H9 (cell line): ENCODE data around the gene KLHL33. TPM values are rescaled to one million over a fixed set of nuclear protein-coding genes. Genes with fewer than 3 reads are reported as not detected.

Experiments
- DNase-seq: peaks from one replicate; pipeline ENCODE4 v3.0.0-alpha.2; 2017
- H2AFZ ChIP-seq: one replicate; pipeline ENCODE4 v1.6.1; 2013; ENCODE audit warnings: mild to moderate bottlenecking, low read length, control low read depth, moderate library complexity
- H2AK5ac ChIP-seq: 2 replicates; pipeline ENCODE4 v1.6.1; 2013; ENCODE audit warnings: low read length, control low read depth, mixed read lengths; ENCODE audit not compliant: insufficient read length
- H2BK120ac ChIP-seq: one replicate; pipeline ENCODE4 v1.6.1; 2013; ENCODE audit warnings: low read depth, mild to moderate bottlenecking, low read length, control low read depth, inconsistent platforms; ENCODE audit not compliant: poor library complexity, severe bottlenecking
- H2BK12ac ChIP-seq: 2 replicates; pipeline ENCODE4 v1.6.1; 2013; ENCODE audit warnings: low read length, control low read depth, mixed read lengths, low read depth; ENCODE audit not compliant: insufficient read length
- H2BK15ac ChIP-seq: 2 replicates; pipeline ENCODE4 v1.6.1; 2013; ENCODE audit warnings: low read depth, low read length, control low read depth
- H2BK20ac ChIP-seq: one replicate; pipeline ENCODE4 v1.6.1; 2013; ENCODE audit warnings: low read depth, mild to moderate bottlenecking, low read length, control low read depth, inconsistent platforms; ENCODE audit not compliant: poor library complexity, severe bottlenecking
- H2BK5ac ChIP-seq: 2 replicates; pipeline ENCODE4 v1.6.1; 2013; ENCODE audit warnings: low read length, control low read depth, mixed read lengths; ENCODE audit not compliant: insufficient read length
- H3K14ac ChIP-seq: 2 replicates; pipeline ENCODE4 v1.6.1; 2013; ENCODE audit warnings: low read length, control low read depth; ENCODE audit not compliant: insufficient read depth
- H3K18ac ChIP-seq: 2 replicates; pipeline ENCODE4 v1.6.1; 2013; ENCODE audit warnings: low read depth, mild to moderate bottlenecking, mixed read lengths, low read length, control low read depth; ENCODE audit not compliant: insufficient read length
- H3K23ac ChIP-seq: 2 replicates; pipeline ENCODE4 v1.6.1; 2013; ENCODE audit warnings: low read length, control low read depth, mixed read lengths, low read depth; ENCODE audit not compliant: insufficient read length
- H3K23me2 ChIP-seq: 2 replicates; pipeline ENCODE4 v1.6.1; 2013; ENCODE audit warnings: low read depth, mild to moderate bottlenecking, mixed read lengths, low read length, control low read depth; ENCODE audit not compliant: insufficient read length, poor library complexity, severe bottlenecking
- H3K27ac ChIP-seq: 2 replicates; pipeline ENCODE4 v1.5.1; 2013; ENCODE audit warnings: low read length, control low read depth, mixed read lengths, low read depth; ENCODE audit not compliant: insufficient read length
- H3K27me3 ChIP-seq: 2 replicates; pipeline ENCODE4 v1.6.1; 2013; ENCODE audit warnings: low read length, control low read depth, inconsistent platforms; ENCODE audit not compliant: insufficient read depth
- H3K4ac ChIP-seq: 2 replicates; pipeline ENCODE4 v1.6.1; 2013; ENCODE audit warnings: low read depth, mild to moderate bottlenecking, control low read depth, inconsistent platforms, low read length, moderate library complexity
- H3K4me1 ChIP-seq: 2 replicates; pipeline ENCODE4 v1.6.1; 2013; ENCODE audit warnings: low read length, control low read depth, inconsistent platforms; ENCODE audit not compliant: insufficient read depth
- H3K4me2 ChIP-seq: 2 replicates; pipeline ENCODE4 v1.6.1; 2013; ENCODE audit warnings: low read length, control low read depth, mixed read lengths; ENCODE audit not compliant: insufficient read length, insufficient read depth
- H3K56ac ChIP-seq: 2 replicates; pipeline ENCODE4 v1.6.1; 2013; ENCODE audit warnings: low read depth, mild to moderate bottlenecking, mixed read lengths, low read length, control low read depth; ENCODE audit not compliant: insufficient read length
- H3K79me1 ChIP-seq: 2 replicates; pipeline ENCODE4 v1.6.1; 2013; ENCODE audit warnings: low read depth, mild to moderate bottlenecking, moderate library complexity, low read length, control low read depth, inconsistent platforms; ENCODE audit not compliant: insufficient read depth, poor library complexity, severe bottlenecking
- H3K79me2 ChIP-seq: 2 replicates; pipeline ENCODE4 v1.6.1; 2013; ENCODE audit warnings: low read length, control low read depth, inconsistent platforms; ENCODE audit not compliant: insufficient read depth
- H3K9ac ChIP-seq: 2 replicates; pipeline ENCODE4 v1.6.1; 2013; ENCODE audit warnings: low read length, control low read depth, mixed read lengths; ENCODE audit not compliant: insufficient read length; ENCODE audit errors: extremely low read depth
- H3K9me3 ChIP-seq: one replicate; pipeline ENCODE4 v1.6.1; 2013; ENCODE audit warnings: low read depth, low read length, inconsistent platforms; ENCODE audit not compliant: control insufficient read depth
- H3T11ph ChIP-seq: one replicate; pipeline ENCODE4 v1.6.1; 2013; ENCODE audit warnings: mild to moderate bottlenecking, low read length, control low read depth, inconsistent platforms
- H4K20me1 ChIP-seq: one replicate; pipeline ENCODE4 v1.6.1; 2013; ENCODE audit not compliant: control insufficient read depth, insufficient read length, insufficient read depth
- H4K5ac ChIP-seq: 2 replicates; pipeline ENCODE4 v1.6.1; 2013; ENCODE audit warnings: low read depth, mild to moderate bottlenecking, mixed read lengths, low read length, control low read depth; ENCODE audit not compliant: insufficient read length
- H4K8ac ChIP-seq: replicated peaks from 2 replicates; pipeline ENCODE4 v1.6.1; 2013; ENCODE audit warnings: low read length, control low read depth, mixed read lengths, low read depth; ENCODE audit not compliant: insufficient read length
- H4K91ac ChIP-seq: 2 replicates; pipeline ENCODE4 v1.6.1; 2013; ENCODE audit warnings: low read depth, mild to moderate bottlenecking, moderate library complexity, mixed read lengths, low read length, control low read depth; ENCODE audit not compliant: insufficient read length
- H3K27ac Mint-ChIP-seq, 3 experiments: 2 replicates in 2 of 3; 3 replicates in 1 of 3; pipeline ENCODE4 v1.8.0; 2020 to 2021; ENCODE audit warnings: mixed read lengths in 3 of 3, mild to moderate bottlenecking in 1 of 3, moderate library complexity in 1 of 3
- H3K27me3 Mint-ChIP-seq: 2 replicates; pipeline ENCODE4 v1.8.0; 2021; ENCODE audit warnings: low read depth, mild to moderate bottlenecking, moderate library complexity, mixed read lengths
- H3K36me3 Mint-ChIP-seq, 3 experiments: 2 replicates in 2 of 3; 3 replicates in 1 of 3; pipeline ENCODE4 v1.8.0; 2020 to 2021; ENCODE audit warnings: low read depth in 3 of 3, mixed read lengths in 3 of 3; ENCODE audit not compliant: insufficient read depth in 1 of 3
- H3K4me1 Mint-ChIP-seq, 2 experiments: 2 replicates each; pipeline ENCODE4 v1.8.0; 2020; ENCODE audit warnings: mixed read lengths in 2 of 2
- H3K4me3 Mint-ChIP-seq, 2 experiments: 2 replicates in 1 of 2; 3 replicates in 1 of 2; pipeline ENCODE4 v1.8.0; 2020 to 2021; ENCODE audit warnings: mild to moderate bottlenecking in 2 of 2, mixed read lengths in 2 of 2, moderate library complexity in 1 of 2
- H3K9me3 Mint-ChIP-seq, 2 experiments: 2 replicates in 1 of 2; 3 replicates in 1 of 2; pipeline ENCODE4 v1.8.0; 2020; ENCODE audit warnings: mild to moderate bottlenecking in 2 of 2, mixed read lengths in 2 of 2, moderate library complexity in 1 of 2
- CTCF ChIP-seq: fragments of 200-600 bp; sonication (generic); conservative IDR thresholded peaks from 3 replicates; pipeline ENCODE4 v1.8.0; 2021; ENCODE audit warnings: antibody characterized with exemption, mild to moderate bottlenecking
- WGBS: extraction: QIAGEN DNeasy Blood & Tissue Kit; methylation state at CpG from one replicate; pipeline ENCODE4 v1.1.7; 2013; ENCODE audit warnings: missing lambda C conversion rate, low lambda C conversion rate, mixed read lengths; ENCODE audit not compliant: insufficient read length; ENCODE audit errors: extremely low coverage; 5-methylcytosine and 5-hydroxymethylcytosine counted together
- total RNA-seq: library from RNA; stranded (reverse); gene quantifications from 2 replicates; pipeline ENCODE4 v1.2.1, GENCODE V29; 2021

The KLHL33 gene
- total RNA-seq, 1 experiment from 2014 or later = 0.04 TPM

- no peaks in the 10 kb centered on the region for H3K9me3 Mint-ChIP-seq
- Histone ChIP-seq H3K4ac (no peak overlapping the region), H3K14ac (no peak overlapping the region), H3K9me3 (no peaks in the 10 kb centered on the region), H2AK5ac (no peak overlapping the region), H4K91ac (no peak overlapping the region), H2AFZ (no peak overlapping the region), H4K5ac (no peak overlapping the region), H3K4me1 (peaks cover 2% of the 10 kb centered on the region; the same call in 1 of the 2 replicates), H2BK5ac (no peak overlapping the region), H3K79me2 (no peaks in the 10 kb centered on the region), H4K20me1 (no peaks in the 10 kb centered on the region), H3K23me2 (no peaks in the 10 kb centered on the region), H2BK120ac (no peak overlapping the region), H4K8ac (no peak overlapping the region), H2BK20ac (no peak overlapping the region), H3K4me2 (no peak overlapping the region), H3K79me1 (no peaks in the 10 kb centered on the region), H2BK12ac (no peak overlapping the region), H3T11ph (no peak overlapping the region), H3K27me3 (no peaks in the 10 kb centered on the region), H3K18ac (no peak overlapping the region), H3K23ac (no peak overlapping the region), H2BK15ac (no peak overlapping the region), H3K9ac (no peak overlapping the region), H3K56ac (no peak overlapping the region), H3K27ac (no peak overlapping the region)
- no CpG with 5 or more reads among the region's 2 CpGs for WGBS
- peaks cover 32 to 44% (median 43%) of the 10 kb centered on the region in 3 experiments; a peak in 6 of 7 replicates for H3K36me3 Mint-ChIP-seq
- H3K27me3 Mint-ChIP-seq = no peaks in the 10 kb centered on the region
- H3K27ac Mint-ChIP-seq = no peak overlapping the region
- H3K4me3 Mint-ChIP-seq = no peak overlapping the region
- peaks cover 17 to 20% of the 10 kb centered on the region in 2 experiments for H3K4me1 Mint-ChIP-seq
- TF ChIP-seq CTCF = no peak
- DNase-seq = no peak
Observed at GRCh38 chr14:20478894-20479293, 42.9 kb upstream of the KLHL33 start.
